H1 (cell line): Measurements from ENCODE around the gene TTC13. TPM values are rescaled to one million over a fixed set of nuclear protein-coding genes. Genes with fewer than 3 reads are reported as not detected.
A peak's percentile ranks its signal among the peaks of the same experiment; 100 is the strongest.

Source experiments
- CTCF ChIA-PET: fragments of 300-600 bp; sonication (Branson Sonifier 250); formaldehyde crosslinking; loops from one replicate; lab custom pipeline; 2021; ENCODE audit not compliant: partially characterized antibody; lab: Charles Lee
- POLR2A ChIA-PET: fragments of 300-600 bp; sonication (Branson Sonifier 250); formaldehyde crosslinking; loops from one replicate; lab custom pipeline; 2021; ENCODE audit warnings: inconsistent platforms; ENCODE audit not compliant: partially characterized antibody; lab: Charles Lee
- DNase-seq, 2 experiments: peaks; one replicate each; pipeline versions ENCODE4 v3.0.0 to v3.0.0-alpha.2; 2010 to 2022; ENCODE audit warnings: low spot score in 2 of 2, low read depth in 1 of 2, mixed read lengths in 1 of 2
- FAIRE-seq: peaks from 2 replicates; lab custom pipeline; 2011; peaks lifted over from hg19 to GRCh38; lab: Jason Lieb, UNC
- H2AFZ ChIP-seq: 2 replicates; pipeline ENCODE4 v1.8.1; 2012; ENCODE audit warnings: low read length, inconsistent platforms
- H2AK5ac ChIP-seq: 2 replicates; pipeline ENCODE4 v1.6.1; 2013; ENCODE audit warnings: low read depth, low read length
- H2BK120ac ChIP-seq: replicated peaks from 2 replicates; pipeline ENCODE3; 2013; ENCODE audit warnings: low read depth, low read length, inconsistent platforms
- H2BK12ac ChIP-seq: 2 replicates; pipeline ENCODE4 v1.6.1; 2013; ENCODE audit warnings: low read depth, low read length
- H2BK15ac ChIP-seq: 2 replicates; pipeline ENCODE4 v1.6.1; 2013; ENCODE audit warnings: low read length
- H2BK20ac ChIP-seq: 2 replicates; pipeline ENCODE4 v1.6.1; 2013; ENCODE audit warnings: low read length
- H2BK5ac ChIP-seq: 2 replicates; pipeline ENCODE4 v1.6.1; 2013; ENCODE audit warnings: low read depth, low read length
- H3K14ac ChIP-seq: 2 replicates; pipeline ENCODE4 v1.6.1; 2013; ENCODE audit warnings: inconsistent platforms; ENCODE audit not compliant: insufficient read length
- H3K18ac ChIP-seq: 2 replicates; pipeline ENCODE4 v1.6.1; 2013; ENCODE audit warnings: low read length; ENCODE audit errors: extremely low read depth
- H3K23ac ChIP-seq: 2 replicates; pipeline ENCODE4 v1.6.1; 2013; ENCODE audit warnings: inconsistent platforms; ENCODE audit not compliant: insufficient read length
- H3K23me2 ChIP-seq: 2 replicates; pipeline ENCODE4 v1.6.1; 2013; ENCODE audit warnings: low read depth, low read length
- H3K27ac ChIP-seq: 2 replicates; pipeline ENCODE4 v1.6.1; 2011; ENCODE audit warnings: low read depth, low read length, inconsistent platforms
- H3K27me3 ChIP-seq, 4 experiments: replicated peaks in 1 of 4; 1 replicate in 1 of 4; 2 replicates in 3 of 4; pipeline versions ENCODE4 v1.6.1 to v1.8.1; 2011 to 2013; ENCODE audit warnings: low read length in 3 of 4, mild to moderate bottlenecking in 3 of 4, inconsistent platforms in 2 of 4, mixed read lengths in 2 of 4, moderate library complexity in 1 of 4; ENCODE audit not compliant: control insufficient read depth in 3 of 4, insufficient read depth in 3 of 4; ENCODE audit errors: extremely low read depth in 1 of 4
- H3K36me3 ChIP-seq, 4 experiments: 2 replicates each; pipeline versions ENCODE4 v1.6.1 to v1.8.1; 2011 to 2013; ENCODE audit warnings: mild to moderate bottlenecking in 4 of 4, low read length in 3 of 4, moderate library complexity in 2 of 4, control low read depth in 1 of 4, inconsistent platforms in 1 of 4; ENCODE audit not compliant: insufficient read depth in 4 of 4, control insufficient read depth in 2 of 4
- H3K4ac ChIP-seq: replicated peaks from 2 replicates; pipeline ENCODE3; 2013; ENCODE audit warnings: low read length, low read depth, mixed read lengths, inconsistent platforms; ENCODE audit not compliant: insufficient read length
- H3K4me1 ChIP-seq, 4 experiments: replicated peaks in 1 of 4; 1 replicate in 1 of 4; 2 replicates in 3 of 4; pipeline versions ENCODE4 v1.6.1 to v1.8.1; 2011 to 2013; ENCODE audit warnings: low read length in 3 of 4, inconsistent platforms in 2 of 4, mixed read lengths in 1 of 4; ENCODE audit not compliant: insufficient read depth in 4 of 4, control insufficient read depth in 3 of 4
- H3K4me2 ChIP-seq, 2 experiments: 2 replicates each; pipeline versions ENCODE4 v1.6.1 to v1.8.1; 2011 to 2013; ENCODE audit warnings: low read depth in 2 of 2, low read length in 2 of 2, control low read depth in 1 of 2, inconsistent platforms in 1 of 2, mild to moderate bottlenecking in 1 of 2; ENCODE audit not compliant: insufficient read depth in 1 of 2
- H3K4me3 ChIP-seq, 4 experiments: fragments of 200-600, 300-600 bp in 1 of 4; sonication (generic), shearing (Covaris generic), sonication (Bioruptor Twin) in 1 of 4; 2 replicates each; pipeline versions ENCODE4 v1.5.1 to v1.8.1; 2011 to 2016; ENCODE audit warnings: low read length in 4 of 4, low read depth in 3 of 4, control low read depth in 2 of 4, inconsistent platforms in 2 of 4, mild to moderate bottlenecking in 2 of 4, mixed read lengths in 1 of 4, moderate library complexity in 1 of 4; ENCODE audit not compliant: insufficient read depth in 2 of 4; ENCODE audit errors: extremely low read depth in 1 of 4
- H3K56ac ChIP-seq: replicated peaks from 2 replicates; pipeline ENCODE3; 2013; ENCODE audit warnings: low read depth, mild to moderate bottlenecking, mixed read lengths, low read length, inconsistent platforms; ENCODE audit not compliant: insufficient read length
- H3K79me1 ChIP-seq: 2 replicates; pipeline ENCODE4 v1.6.1; 2013; ENCODE audit warnings: low read depth, low read length, control low read depth
- H3K79me2 ChIP-seq, 2 experiments: 2 replicates each; pipeline versions ENCODE4 v1.6.1 to v1.8.1; 2012 to 2013; ENCODE audit warnings: low read length in 2 of 2, mild to moderate bottlenecking in 2 of 2, inconsistent platforms in 1 of 2; ENCODE audit not compliant: insufficient read depth in 2 of 2, control insufficient read depth in 1 of 2
- H3K9ac ChIP-seq, 4 experiments: replicated peaks in 1 of 4; 1 replicate in 1 of 4; 2 replicates in 3 of 4; pipeline versions ENCODE4 v1.6.1 to v1.8.1; 2011 to 2013; ENCODE audit warnings: low read depth in 3 of 4, low read length in 3 of 4, control low read depth in 2 of 4, mild to moderate bottlenecking in 2 of 4, moderate library complexity in 2 of 4, inconsistent platforms in 1 of 4; ENCODE audit errors: extremely low read depth in 1 of 4
- H3K9me3 ChIP-seq, 2 experiments: 2 replicates each; pipeline versions ENCODE4 v1.6.1 to v1.8.1; 2012 to 2013; ENCODE audit warnings: mild to moderate bottlenecking in 2 of 2, moderate library complexity in 2 of 2, control low read depth in 1 of 2, inconsistent platforms in 1 of 2, low read depth in 1 of 2, low read length in 1 of 2, mixed read lengths in 1 of 2; ENCODE audit not compliant: insufficient read depth in 2 of 2
- H4K20me1 ChIP-seq, 2 experiments: replicated peaks in 1 of 2; 2 replicates each; pipeline versions ENCODE3 to v1.8.1; 2011 to 2013; ENCODE audit warnings: inconsistent platforms in 2 of 2, low read length in 2 of 2, mild to moderate bottlenecking in 1 of 2; ENCODE audit not compliant: insufficient read depth in 2 of 2, control insufficient read depth in 1 of 2
- H4K5ac ChIP-seq: 2 replicates; pipeline ENCODE4 v1.6.1; 2013; ENCODE audit warnings: low read length, low read depth, mixed read lengths, inconsistent platforms; ENCODE audit not compliant: insufficient read length
- H4K8ac ChIP-seq: 2 replicates; pipeline ENCODE4 v1.8.0; 2013; ENCODE audit warnings: mild to moderate bottlenecking, moderate library complexity, low read length, inconsistent platforms; ENCODE audit not compliant: insufficient read depth; ENCODE audit errors: extremely low read depth
- H4K91ac ChIP-seq: replicated peaks from 2 replicates; pipeline ENCODE3; 2013; ENCODE audit warnings: low read length, mixed read lengths, inconsistent platforms; ENCODE audit not compliant: insufficient read length
- CTBP2 ChIP-seq: IDR thresholded peaks from 2 replicates; pipeline ENCODE4 v1.7.0; 2011; ENCODE audit warnings: borderline replicate concordance, mild to moderate bottlenecking, moderate library complexity, mixed read lengths, low read length; ENCODE audit not compliant: insufficient read depth, insufficient read length
- SP1 ChIP-seq: IDR thresholded peaks from 2 replicates; pipeline ENCODE4 v1.6.1; 2011; ENCODE audit warnings: low read depth, low read length
- SUZ12 ChIP-seq: fragments of 200-600 bp; sonication (generic); IDR thresholded peaks from 2 replicates; pipeline ENCODE4 v1.6.1; 2012; ENCODE audit warnings: mild to moderate bottlenecking, inconsistent platforms, low read length, moderate library complexity, mixed read lengths
- WGBS, 2 experiments: shearing (Covaris generic) in 1 of 2; methylation state at CpG; one replicate each; pipeline versions ENCODE4 v1.1.6 to v1.1.7; 2013 to 2015; ENCODE audit warnings: low lambda C conversion rate in 2 of 2, mixed read lengths in 2 of 2, inconsistent platforms in 1 of 2, low coverage in 1 of 2, missing lambda C conversion rate in 1 of 2; ENCODE audit not compliant: insufficient replicate concordance in 2 of 2, insufficient coverage in 1 of 2, insufficient read length in 1 of 2; ENCODE audit errors: extremely low coverage in 1 of 2, missing lambda C conversion rate in 1 of 2; 5-methylcytosine and 5-hydroxymethylcytosine counted together
- microRNA counts: library from miRNA; unstranded; fragments of <30 nt; microRNA quantifications from one replicate; lab custom pipeline; 2015
- polyA plus RNA-seq, 7 experiments: library from polyadenylated mRNA; depleted of rRNA in 3 of 7; stranded (reverse) in 5 of 7; unstranded in 2 of 7; fragments of >200 nt in 5 of 7; fragments of 200-250 nt in 2 of 7; gene quantifications; 1 replicate in 5 of 7; 2 replicates in 1 of 7; 4 replicates in 1 of 7; pipeline versions ENCODE4 v1.2.1 to v1.2.3, GENCODE V29; 2011 to 2013; ENCODE audit warnings: missing spikeins in 2 of 7, mixed read lengths in 2 of 7
- small RNA-seq: library from polyadenylated mRNA; stranded (forward); fragments of <200 nt; extraction: miRNeasy Mini kit (QIAGEN cat#:217004); gene quantifications from one replicate; pipeline ENCODE3, GENCODE V24; 2013; ENCODE audit not compliant: insufficient read depth
- total RNA-seq: library from RNA; stranded (reverse); fragmentation: NEBNext Ultra II Directional; extraction: Animal tissue kit (Norgen Biotek cat#: 25700); gene quantifications from 2 replicates; pipeline ENCODE4 v1.2.1, GENCODE V29; 2021

TTC13 gene
- total and polyA plus RNA-seq, 2 of the 8 experiments (the other 6 are each of a cell fraction or from before 2014, with no cell fraction given), result 3.1 to 7.1 TPM

DNA sequence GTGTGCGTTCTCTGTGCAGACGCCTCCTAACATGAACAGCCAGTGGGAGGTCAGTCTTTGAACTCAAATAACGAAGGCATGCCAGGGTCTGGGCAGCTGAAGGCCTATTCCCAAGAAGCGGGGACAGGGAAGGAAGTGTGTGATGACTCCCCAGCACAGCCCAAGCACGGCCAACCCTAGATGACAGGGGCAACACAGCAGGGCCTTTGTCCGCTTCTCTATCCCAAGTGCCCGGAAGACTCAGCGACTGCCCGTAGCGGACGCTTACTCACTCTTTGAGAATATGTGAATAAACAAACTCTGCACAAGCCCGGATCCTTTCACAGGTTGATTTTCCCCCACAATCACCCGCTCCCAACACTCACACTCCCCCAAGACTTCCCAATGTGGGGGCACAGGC lies 121.6 kb downstream of the TTC13 start:
- no peak overlapping the region for H3K56ac ChIP-seq
- no peak overlapping the region for H4K5ac ChIP-seq
- no peak overlapping the region for H3K23ac ChIP-seq
- no peak for DNase-seq
- no peak for FAIRE-seq
- H3K36me3 ChIP-seq, result peaks cover 0 to 18% (median 7%) of the 10 kb centered on the region in 4 experiments; a peak in 5 of 8 replicates
- no peak overlapping the region for H4K8ac ChIP-seq
- H2BK5ac ChIP-seq, result no peak overlapping the region
- no peak overlapping the region for H2AK5ac ChIP-seq
- H3K23me2 ChIP-seq, result no peaks in the 10 kb centered on the region
- no peak overlapping the region for H3K4me3 ChIP-seq
- H4K91ac ChIP-seq, result no peak overlapping the region
- no peak overlapping the region for H3K9ac ChIP-seq
- H2BK12ac ChIP-seq, result no peak overlapping the region
- H3K14ac ChIP-seq, result no peak overlapping the region
- H3K27ac ChIP-seq, result no peak overlapping the region
- H2BK15ac ChIP-seq, result no peak overlapping the region
- peaks cover 7% of the 10 kb centered on the region; the same call in 1 of the 2 replicates for H3K79me1 ChIP-seq
- H3K4me1 ChIP-seq, result peaks cover 2 to 7% (median 4%) of the 10 kb centered on the region in 4 experiments; a peak in 5 of 7 replicates
- H3K4ac ChIP-seq, result no peak overlapping the region
- H3K18ac ChIP-seq, result no peak overlapping the region
- H3K79me2 ChIP-seq, result peaks cover 3 to 53% of the 10 kb centered on the region in 2 experiments; a peak in 3 of 4 replicates
- WGBS, 2 experiments, result 89% methylated on average over 13 of the region's 13 CpGs; no CpG with 5 or more reads in 1 of the 2 experiments
- no peak overlapping the region for H3K4me2 ChIP-seq
- H2BK120ac ChIP-seq, result no peak overlapping the region
- H2AFZ ChIP-seq, result no peak overlapping the region
- H3K9me3 ChIP-seq, result 0 out of 4 replicates have a peak, but pooled peaks cover 0 to 2% of the 10 kb centered on the region in 2 experiments
- ChIA-PET CTCF (interaction anchor here (1.6 kb wide), 1 partner anchor 27 kb away, joined by 3 read pairs; no protein-coding TSS in a partner anchor), POLR2A (interaction anchor here (1.4 kb wide), 1 partner anchor 11 kb away, joined by 5 read pairs; the partner anchor contains the start of gene C1orf198)
- H3K27me3 ChIP-seq, result no peaks in the 10 kb centered on the region
- no peak overlapping the region for H2BK20ac ChIP-seq
- peaks cover 2 to 9% of the 10 kb centered on the region in 2 experiments for H4K20me1 ChIP-seq
- TF ChIP-seq SUZ12 (no peak), SP1 (no peak), CTBP2 (no peak)

MicroRNAs encoded within 50 kb of the gene (microRNA counts, 767-probe panel; counts per million panel counts)
- microRNA hsa-miR-1182 (lab: Ali Mortazavi, UCI), result 879 counts per million, percentile 95 among the panel's probes with 10 or more counts

Small RNAs within 50 kb of the gene (small RNA-seq; reads per million reads assigned to genes)
- not detected for gene RN7SL837P

Other genes starting within 250 kb of the TTC13 start
- 0.22 and 0.44 TPM in 2 replicates for gene CAPN9, start 231.5 kb downstream of the TTC13 start, total RNA-seq
- 0.46 and 0.76 TPM in 2 replicates for gene CAPN9, start 231.5 kb downstream of the TTC13 start, polyA plus RNA-seq (2011; rRNA removed)
- gene C1orf198, start 110.3 kb downstream of the TTC13 start, total RNA-seq, result 45.0 and 45.3 TPM in 2 replicates
- 29.4 and 30.6 TPM in 2 replicates for gene C1orf198, start 110.3 kb downstream of the TTC13 start, polyA plus RNA-seq (2011; rRNA removed)
- 12.0 and 13.1 TPM in 2 replicates for gene ARV1, start 233 bp upstream of the TTC13 start, total RNA-seq
- 6.9 and 13.4 TPM in 2 replicates for gene ARV1, start 233 bp upstream of the TTC13 start, polyA plus RNA-seq (2011; rRNA removed)
- 2.2 and 2.4 TPM in 2 replicates for gene FAM89A, start 61.4 kb upstream of the TTC13 start, total RNA-seq
- gene FAM89A, start 61.4 kb upstream of the TTC13 start, polyA plus RNA-seq (2011; rRNA removed), result 1.2 and 2.1 TPM in 2 replicates
- not detected in 2 replicates for gene TRIM67, start 183.2 kb upstream of the TTC13 start, total RNA-seq
- under 0.01 TPM in 1 of 2 replicates, not detected in the other for gene TRIM67, start 183.2 kb upstream of the TTC13 start, polyA plus RNA-seq (2011; rRNA removed)